HuH-7 (cell line): Measurements from ENCODE around the gene RPLP2.
A peak's percentile ranks its signal among the peaks of the same experiment; 100 is the strongest.

Experiments
- DNase-seq: peaks from one replicate; pipeline ENCODE4 v3.0.0; 2011; ENCODE audit warnings: low spot score

The RPLP2 gene

GRCh38 chr11:836700-837099, 26.9 kb downstream of the RPLP2 start:
- DNase-seq = no peak

GRCh38 chr11:837189-837989, 27.6 kb downstream of the RPLP2 start:
- DNase-seq = no peak

DNA sequence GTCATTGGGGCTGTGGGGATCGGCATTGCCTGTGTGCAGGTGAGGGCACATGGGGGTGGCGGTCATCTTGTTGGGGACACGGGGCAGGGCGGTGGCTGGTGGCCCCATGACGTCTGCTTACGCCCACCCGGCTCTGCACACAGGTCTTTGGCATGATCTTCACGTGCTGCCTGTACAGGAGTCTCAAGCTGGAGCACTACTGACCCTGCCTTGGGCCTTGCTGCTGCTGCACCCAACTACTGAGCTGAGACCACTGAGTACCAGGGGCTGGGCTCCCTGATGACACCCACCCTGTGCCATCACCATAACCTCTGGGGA, 28.2 kb downstream of the RPLP2 start:
- DNase-seq = no peak

- no peak for DNase-seq
These were observed 28.9 kb downstream of the RPLP2 start for GRCh38 chr11:838441-839279.

DNA sequence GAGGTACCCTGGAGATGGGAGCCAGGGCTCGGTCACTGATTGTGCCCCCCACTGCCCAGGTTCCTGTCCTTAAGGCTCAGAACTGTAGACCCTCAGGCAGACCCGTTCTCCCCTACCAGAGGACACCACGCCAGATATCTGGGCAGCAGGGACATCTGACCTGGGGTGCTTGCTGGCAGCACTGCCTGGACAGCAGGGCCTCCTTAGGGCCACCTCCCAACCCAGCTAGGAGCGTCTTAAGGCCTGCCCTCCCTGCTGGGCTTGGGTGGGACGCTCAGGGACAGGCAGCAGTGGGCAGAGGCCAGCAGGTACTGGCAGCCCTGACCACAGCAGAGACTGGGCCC, 29.5 kb downstream of the RPLP2 start:
- DNase-seq = no peak

DNA sequence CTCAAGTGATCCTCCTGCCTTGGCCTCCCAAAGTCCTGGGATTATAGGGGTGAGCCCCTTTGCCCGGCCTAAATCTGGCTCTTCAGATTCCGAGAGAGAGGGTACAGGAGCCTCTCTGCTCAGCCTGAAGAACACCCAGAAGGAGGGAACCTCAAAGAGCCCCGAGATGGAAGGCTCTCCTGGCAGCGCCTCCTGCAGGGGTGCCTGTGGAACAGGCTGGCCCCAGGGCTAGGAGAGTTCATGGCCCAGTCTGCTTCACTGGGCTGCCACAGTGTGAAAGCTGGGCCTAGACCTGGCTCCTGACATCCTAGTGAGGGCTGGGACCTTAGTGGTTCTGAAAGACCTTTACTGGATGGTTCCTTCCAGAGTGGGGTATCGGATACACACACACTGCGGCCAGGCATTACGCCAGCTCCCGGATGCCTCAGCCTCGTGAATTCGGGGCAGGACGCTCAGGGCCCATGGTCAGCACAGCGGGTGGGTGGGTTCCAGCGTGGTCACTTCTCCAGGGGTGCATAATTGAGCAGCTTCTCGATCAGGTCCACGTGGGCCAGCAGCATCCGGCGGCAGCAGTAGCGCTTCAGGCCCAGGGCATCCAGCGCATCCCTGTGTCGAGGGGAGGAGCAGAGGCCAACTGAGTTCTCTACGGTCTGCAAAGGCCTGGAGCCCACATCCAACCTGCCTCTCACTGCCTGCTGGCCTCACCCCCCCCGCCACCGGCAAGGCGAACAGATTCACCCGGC, 30.3 kb downstream of the RPLP2 start:
- DNase-seq = no peak

DNA sequence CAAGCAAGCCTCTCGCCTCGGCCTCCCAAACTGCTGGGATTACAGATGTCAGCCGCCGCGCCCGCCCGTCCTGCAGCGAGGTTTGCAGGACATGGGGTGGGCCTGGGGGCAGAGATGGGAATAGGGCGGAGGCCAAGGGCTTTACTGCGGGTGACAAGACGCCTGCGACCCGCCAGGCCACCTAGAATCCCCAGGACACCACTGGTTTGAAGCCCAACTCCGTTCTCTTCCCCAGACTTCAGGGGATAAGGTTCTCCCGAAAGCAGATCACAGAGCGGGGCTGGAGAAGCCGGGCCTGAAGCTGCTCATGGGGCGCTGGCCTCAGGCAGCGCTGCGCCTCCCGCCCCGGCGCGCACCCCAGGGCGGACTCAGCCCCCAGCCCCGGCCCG, 32.2 kb downstream of the RPLP2 start:
- no peak for DNase-seq

DNA sequence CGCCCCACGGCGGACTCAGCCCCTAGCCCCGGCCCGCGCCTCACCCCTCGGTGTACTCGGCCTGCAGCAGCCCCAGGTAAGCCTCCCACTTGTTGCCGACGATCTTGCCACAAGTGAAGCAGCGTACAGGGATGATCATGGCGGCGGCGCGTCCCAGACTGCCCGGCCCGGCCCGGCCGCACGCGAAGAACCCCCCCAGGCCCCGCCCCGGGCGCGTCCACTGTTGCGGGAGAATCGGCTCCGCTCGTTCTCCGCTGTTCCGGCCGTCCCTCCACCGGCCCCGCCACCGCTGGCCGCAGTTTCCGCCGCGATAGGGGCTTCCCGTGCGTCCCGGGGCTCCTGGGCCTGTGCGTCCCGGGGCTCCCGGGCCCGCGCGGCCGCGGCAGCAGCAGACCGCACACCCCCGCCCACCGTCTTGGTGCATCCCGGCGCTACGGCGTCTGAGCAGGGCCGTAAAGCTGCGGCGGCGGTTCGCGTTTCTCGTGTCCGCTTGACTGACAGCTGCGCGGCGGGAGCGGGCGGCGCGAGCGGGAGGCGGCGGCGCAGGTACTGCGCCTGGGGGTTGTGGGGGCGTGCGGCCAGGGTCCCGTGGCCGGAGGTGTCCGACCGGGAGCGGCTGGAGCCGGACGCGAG, 32.7 kb downstream of the RPLP2 start, which contains the start of the genes POLR2L and TSPAN4:
Gene POLR2L, minus strand, starts transcription at position 160 of the 633 bp plus-strand sequence. Its CDS starts 21 bp downstream, at position 139.
Gene TSPAN4, plus strand, starts transcription at position 483 of the 633 bp plus-strand sequence. CDS start 7,453 bp downstream, outside the sequence.
- DNase-seq = peak; percentile 78

- DNase-seq = no peak
These were observed 33.4 kb downstream of the RPLP2 start for GRCh38 chr11:843086-843734.

DNA sequence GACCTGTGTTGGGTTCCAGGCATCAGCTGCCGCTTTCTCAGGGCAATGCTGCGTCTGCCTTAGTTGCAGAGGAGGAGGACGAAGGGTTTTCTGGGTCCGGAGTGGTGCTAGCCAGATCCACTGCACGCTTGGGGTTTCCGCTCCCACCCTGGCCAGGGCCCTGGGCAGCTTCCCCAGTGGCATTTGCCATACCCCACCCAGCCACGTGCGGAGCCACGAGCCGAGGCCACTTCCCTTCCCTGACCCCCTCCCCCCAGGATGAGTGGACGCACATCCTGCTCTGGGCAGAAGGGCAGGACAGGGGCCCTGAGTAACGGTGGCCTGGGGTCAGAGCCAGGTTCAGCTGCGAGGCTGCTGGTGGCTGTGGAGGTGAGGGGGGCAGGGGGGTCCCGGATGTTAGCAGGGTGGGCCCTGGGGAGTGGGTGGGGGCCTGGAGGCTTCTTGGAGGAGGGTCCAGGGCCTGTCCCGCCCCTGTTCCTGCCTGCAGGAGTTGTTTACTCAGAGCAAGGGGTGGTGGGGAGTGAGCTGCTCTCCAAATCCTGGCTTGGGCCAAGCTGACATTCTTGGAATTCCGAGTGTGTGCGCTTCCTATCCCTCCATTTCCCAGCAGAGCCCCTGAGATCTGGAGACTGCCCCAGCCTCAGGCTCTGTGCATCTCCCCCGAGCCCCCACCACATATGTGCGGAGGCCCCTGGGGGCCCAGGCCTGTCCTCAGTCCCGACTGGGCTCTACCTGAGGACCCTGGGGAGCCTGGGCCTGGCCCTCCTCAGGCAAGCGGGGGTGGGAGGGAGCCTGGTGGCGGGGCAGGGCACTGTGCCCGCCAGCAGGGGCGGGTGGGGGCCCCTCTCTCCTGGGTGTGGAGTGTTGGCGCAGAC, 34.3 kb downstream of the RPLP2 start:
- peak; percentile 87 for DNase-seq

DNA sequence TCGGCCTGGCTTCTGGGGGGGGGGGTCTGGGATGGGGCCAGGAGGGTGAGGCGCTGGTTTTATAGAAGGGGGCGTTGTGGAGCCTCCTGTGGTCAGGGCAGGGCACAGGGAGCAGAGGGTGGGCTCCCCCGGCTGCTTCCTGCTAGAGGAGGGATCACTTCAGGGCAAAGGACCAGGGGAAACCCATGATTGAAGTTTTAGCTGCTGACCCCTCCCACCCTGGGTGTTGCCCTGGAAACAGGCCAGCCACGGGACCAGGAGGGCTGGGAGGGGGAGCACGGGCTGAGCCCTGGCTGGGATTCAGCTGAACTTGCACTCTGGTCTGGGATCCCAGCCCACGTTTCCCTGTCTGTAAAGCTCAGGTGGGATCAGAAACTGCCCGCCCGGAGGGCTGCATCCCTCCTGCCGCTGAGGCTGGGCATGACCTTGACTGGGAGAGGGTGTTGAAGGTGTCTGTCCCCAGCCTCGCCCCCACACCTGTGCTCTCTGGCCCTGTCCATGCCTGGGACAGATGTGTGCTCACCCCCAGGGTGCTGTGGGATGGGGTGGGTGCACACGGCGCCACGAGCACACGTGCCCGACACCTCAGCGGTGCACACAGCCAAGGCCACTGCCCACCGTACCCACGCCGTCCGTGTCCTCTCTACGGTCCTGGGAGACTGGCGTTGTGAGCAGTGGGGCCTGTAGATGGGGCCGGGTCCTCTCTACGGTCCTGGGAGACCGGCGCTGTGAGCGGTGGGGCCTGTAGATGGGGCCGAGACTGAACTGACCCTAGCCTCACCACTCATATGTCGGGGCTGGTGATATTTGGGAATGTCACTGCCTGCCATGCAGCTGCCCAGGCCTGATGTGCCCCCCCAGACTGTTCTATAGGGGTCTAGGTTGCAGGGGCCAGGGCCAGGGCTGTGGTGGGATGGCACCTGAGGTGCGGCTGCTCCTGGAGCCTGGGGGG, 35.2 kb downstream of the RPLP2 start:
- peak; percentile 96 for DNase-seq

DNA sequence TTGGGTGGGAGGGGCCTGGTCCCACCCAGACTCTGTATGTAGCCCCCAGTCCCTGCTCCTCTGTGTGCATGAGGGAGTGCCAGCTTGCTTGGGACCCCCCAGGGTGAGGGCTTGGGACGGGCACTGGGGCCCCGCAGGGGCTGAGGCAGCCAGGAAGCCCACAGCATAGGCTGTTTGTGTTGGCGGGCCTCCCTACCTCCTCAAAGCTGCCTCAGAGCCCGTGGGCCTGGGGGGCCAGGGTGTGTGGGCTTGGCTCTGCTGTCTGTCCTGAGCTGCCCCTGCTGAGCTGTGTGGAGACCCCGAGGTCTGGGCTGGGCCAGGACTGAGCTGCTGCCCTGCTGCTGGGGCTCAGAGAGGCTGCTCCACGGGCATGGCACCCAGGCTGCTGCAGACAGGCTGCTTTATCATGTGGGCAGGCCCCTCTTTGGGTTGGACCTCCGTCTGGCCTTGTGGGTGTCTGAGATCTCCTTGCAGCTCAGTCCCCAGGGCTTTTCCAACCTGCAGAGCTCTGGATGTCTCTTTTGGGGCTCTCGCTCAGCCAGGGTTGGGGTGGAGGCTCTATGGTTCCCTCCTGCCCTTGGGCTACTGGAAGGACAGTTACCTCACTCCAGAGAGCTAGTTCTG, 36.2 kb downstream of the RPLP2 start:
- DNase-seq = no peak

DNA sequence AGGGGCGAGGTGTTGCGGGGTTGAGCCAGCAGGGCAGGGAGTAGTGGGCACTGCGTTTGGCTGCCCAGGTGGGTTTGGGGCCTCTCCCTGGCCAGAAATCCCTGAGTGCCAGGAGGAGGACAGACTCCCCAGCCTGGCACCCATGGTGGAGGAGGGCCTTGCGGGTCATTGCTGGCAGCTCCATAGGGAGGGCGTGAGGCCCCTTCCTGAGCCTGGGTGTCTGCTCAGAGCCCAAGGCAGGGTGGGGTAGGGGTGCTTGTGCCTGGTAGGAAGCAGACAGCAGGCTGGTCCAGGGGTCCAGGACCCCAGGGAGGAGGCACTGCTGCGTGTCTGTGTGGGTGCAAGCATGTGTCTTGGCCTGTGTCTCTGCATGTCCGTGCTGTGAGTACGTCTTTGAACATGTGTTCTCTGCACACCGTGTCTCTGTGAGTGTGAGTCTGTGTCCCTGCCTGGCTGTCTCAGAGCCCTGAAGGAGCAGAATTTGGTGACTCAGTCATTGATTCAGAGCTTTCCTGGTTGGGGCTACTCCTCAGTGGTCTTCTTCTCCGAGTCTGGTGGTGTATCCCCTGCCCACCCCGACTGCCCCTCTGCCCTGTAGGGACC, 36.8 kb downstream of the RPLP2 start:
- no peak for DNase-seq

DNA sequence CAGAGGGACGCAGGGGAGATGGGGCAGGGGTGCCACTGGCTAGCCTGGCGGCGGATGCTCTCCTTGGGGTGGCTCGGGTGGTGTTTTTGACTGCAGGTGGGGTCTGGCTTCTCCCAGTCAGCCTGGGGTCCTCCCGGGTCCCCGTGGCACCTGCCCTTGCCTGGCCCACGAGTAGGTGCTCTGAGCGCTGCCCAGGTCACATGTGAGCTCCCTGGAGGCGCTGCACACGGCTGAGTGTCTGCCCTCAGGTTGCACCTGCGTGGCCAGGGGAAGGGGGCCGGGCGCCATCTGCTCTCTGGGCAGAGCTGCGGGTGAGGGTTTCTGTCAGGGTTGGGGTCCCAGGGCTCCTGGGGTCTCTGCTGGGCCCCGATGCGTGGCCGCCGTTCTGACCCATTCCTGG, 38.1 kb downstream of the RPLP2 start:
- no peak for DNase-seq

GRCh38 chr11:848380-848931, 38.7 kb downstream of the RPLP2 start:
- DNase-seq = peak; percentile 83

DNA sequence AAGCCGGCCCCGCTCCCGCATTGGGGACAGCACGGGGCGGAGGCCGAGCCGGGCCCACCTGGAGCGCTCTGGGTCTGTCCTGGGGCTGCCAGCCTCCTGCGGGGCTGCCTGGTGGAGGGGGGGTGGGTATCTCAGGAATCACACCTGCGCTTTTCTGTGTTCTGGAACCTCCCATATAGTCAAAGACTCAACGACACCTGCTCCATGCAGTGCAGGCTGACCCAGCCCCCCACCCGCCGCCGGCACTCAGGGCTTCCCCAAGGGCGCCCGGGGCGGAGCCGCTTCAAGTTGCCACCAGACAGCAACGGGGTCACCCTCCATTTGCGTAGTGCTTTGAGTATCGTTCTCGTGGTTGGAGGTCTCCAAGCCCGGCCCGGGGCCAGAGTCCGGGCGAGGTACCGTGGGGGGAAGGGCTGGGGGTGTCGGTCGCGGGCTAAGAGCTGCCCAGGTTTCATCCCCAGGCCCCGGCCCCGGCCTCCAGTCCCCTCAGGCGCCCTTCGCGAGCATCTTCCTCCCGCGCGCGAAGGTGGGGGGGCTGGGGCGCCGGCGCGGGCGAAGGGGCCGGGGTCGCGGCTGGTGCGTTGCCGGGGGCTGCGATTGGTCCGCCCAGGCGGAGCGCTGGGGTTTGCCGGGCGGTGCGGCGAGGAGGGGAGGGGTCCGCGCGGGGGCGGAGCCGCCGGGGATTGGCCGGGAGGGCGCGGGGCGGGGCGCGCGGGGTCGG, 39.5 kb downstream of the RPLP2 start:
- no peak for DNase-seq

DNA sequence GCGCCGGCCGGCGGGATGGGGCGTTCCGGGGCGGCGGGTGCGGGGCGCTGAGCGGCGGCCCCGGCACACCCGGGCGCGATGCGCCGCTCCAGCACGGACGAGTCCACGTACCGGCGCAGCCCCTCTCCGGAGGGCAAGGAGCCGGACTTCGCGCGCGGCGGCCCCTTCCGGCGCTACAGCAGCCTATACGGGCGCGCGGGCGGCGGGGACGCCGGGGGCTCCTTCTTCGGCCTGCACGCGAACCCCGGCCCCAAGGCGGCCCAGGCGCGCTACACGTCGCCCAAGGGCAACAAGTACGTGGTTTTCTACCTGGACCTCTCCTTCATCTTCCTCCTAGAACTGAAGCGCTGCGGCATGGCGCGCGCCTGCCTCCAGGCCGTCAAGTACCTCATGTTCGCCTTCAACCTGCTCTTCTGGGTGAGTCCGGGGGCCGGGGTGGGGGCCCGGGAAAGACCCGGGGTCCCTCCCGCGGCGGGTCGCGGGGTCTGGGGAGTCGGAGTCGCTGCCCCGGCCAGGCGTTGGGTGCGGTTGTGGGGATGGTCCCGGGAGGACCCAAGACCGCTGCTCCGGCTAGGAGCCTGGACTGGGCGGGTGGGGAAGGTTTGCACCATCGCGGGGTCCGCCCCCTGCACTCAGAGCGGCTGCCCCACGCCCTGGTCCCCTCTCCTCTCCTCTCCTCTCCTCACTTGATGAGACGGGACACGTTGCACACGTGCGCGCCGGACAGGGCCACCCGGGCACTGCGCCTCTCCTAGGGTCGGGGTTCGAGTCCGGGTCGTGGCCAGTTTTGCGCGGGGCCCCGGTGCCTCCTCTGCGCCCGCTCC, 40.4 kb downstream of the RPLP2 start:
- no peak for DNase-seq
